HepG2 (cell line): ENCODE results near the gene PIK3C3. TPM values are rescaled to one million over a fixed set of nuclear protein-coding genes. Genes with fewer than 3 reads are reported as not detected.
A peak's percentile ranks its signal among the peaks of the same experiment; 100 is the strongest.
"Not testable (repeated sequence)": the region's sequence is repeated elsewhere in the genome, so short reads cannot be mapped to it uniquely, and the experiment has no call there.

Experiments
- ATAC-seq: fragments of 200-7000 bp; cut with Tn5 transposase; 3 replicates; pipeline ENCODE4 v1.9.1; 2020; ENCODE audit warnings: mild to moderate bottlenecking, moderate library complexity
- BruUV-seq: library from RNA; stranded (reverse); fragments of 400-500 nt; replicated peaks from 2 replicates; lab custom pipeline; 2021; lab: Mats Ljungman, UMichigan
- CTCF ChIA-PET: fragments of 300-600 bp; formaldehyde crosslinking; extraction: SDS; loops from one replicate; lab custom pipeline; 2021; ENCODE audit warnings: low total read pairs, inconsistent platforms, low intra/inter-chr PET ratio; lab: Yijun Ruan, JAX
- POLR2A ChIA-PET: fragments of 350-600 bp; sonication (Branson Sonifier 250); formaldehyde crosslinking; loops from one replicate; lab custom pipeline; 2020; ENCODE audit warnings: antibody characterized with exemption, inconsistent platforms; lab: Yijun Ruan, JAX
- DNase-seq: peaks from one replicate; pipeline ENCODE4 v3.0.0-alpha.2; 2015; ENCODE audit warnings: low spot score
- FAIRE-seq: peaks from 3 replicates; lab custom pipeline; 2011; peaks lifted over from hg19 to GRCh38; lab: Jason Lieb, UNC
- H2AFZ ChIP-seq: one replicate; pipeline ENCODE4 v1.6.1; 2011; ENCODE audit warnings: low read length, inconsistent platforms
- H3K27ac ChIP-seq: fragments of 300-600 bp; 3 replicates; pipeline ENCODE4 v1.8.0; 2011; ENCODE audit warnings: mixed run types, mild to moderate bottlenecking, mixed read lengths, low read length, inconsistent platforms; ENCODE audit not compliant: insufficient read depth; ENCODE audit errors: extremely low read length
- H3K27me3 ChIP-seq, 2 experiments: fragments of 200-600 bp in 1 of 2; 2 replicates in 1 of 2; 3 replicates in 1 of 2; pipeline versions ENCODE4 v1.6.0 to v1.8.0; 2011; ENCODE audit warnings: low read length in 2 of 2, mild to moderate bottlenecking in 2 of 2, moderate library complexity in 2 of 2, inconsistent platforms in 1 of 2; ENCODE audit not compliant: insufficient read depth in 2 of 2, control insufficient read depth in 1 of 2
- H3K36me3 ChIP-seq, 2 experiments: fragments of 200-600 bp in 1 of 2; replicated peaks in 1 of 2; 2 replicates in 1 of 2; 3 replicates in 1 of 2; pipeline versions ENCODE4 v1.5.1 to v1.8.0; 2011; ENCODE audit warnings: low read length in 2 of 2, inconsistent platforms in 1 of 2; ENCODE audit not compliant: insufficient read depth in 2 of 2, control insufficient read depth in 1 of 2
- H3K4me1 ChIP-seq: 2 replicates; pipeline ENCODE4 v1.5.1; 2012; ENCODE audit warnings: low read length, inconsistent platforms; ENCODE audit not compliant: insufficient read depth
- H3K4me2 ChIP-seq: 2 replicates; pipeline ENCODE4 v1.6.0; 2011; ENCODE audit warnings: low read depth, low read length, inconsistent platforms
- H3K4me3 ChIP-seq, 3 experiments: fragments of 200-600 bp in 1 of 3; sonication (generic), shearing (Covaris generic) in 1 of 3; replicated peaks in 1 of 3; 2 replicates each; pipeline ENCODE4 v1.5.1; 2011 to 2016; ENCODE audit warnings: low read length in 3 of 3, inconsistent platforms in 2 of 3, low read depth in 2 of 3, mild to moderate bottlenecking in 2 of 3, control low read depth in 1 of 3, mixed read lengths in 1 of 3; ENCODE audit not compliant: insufficient read depth in 1 of 3
- H3K79me2 ChIP-seq: one replicate; pipeline ENCODE4 v1.6.1; 2011; ENCODE audit warnings: low read length, inconsistent platforms; ENCODE audit not compliant: insufficient read depth
- H3K9ac ChIP-seq: 2 replicates; pipeline ENCODE4 v1.6.0; 2011; ENCODE audit warnings: mild to moderate bottlenecking, low read depth, low read length, inconsistent platforms; ENCODE audit not compliant: insufficient read depth
- H3K9me3 ChIP-seq: 2 replicates; pipeline ENCODE4 v1.5.1; 2012; ENCODE audit warnings: mild to moderate bottlenecking, low read length
- H4K20me1 ChIP-seq: 2 replicates; pipeline ENCODE4 v1.6.0; 2011; ENCODE audit warnings: inconsistent platforms, mild to moderate bottlenecking, low read length, moderate library complexity; ENCODE audit not compliant: insufficient read depth
- BCL6 ChIP-seq: IDR thresholded peaks from 2 replicates; pipeline ENCODE4 v1.6.1; 2016; ENCODE audit warnings: missing genetic modification reagents, missing compliant biosample characterization
- HNF4A ChIP-seq: sonication (generic); formaldehyde crosslinking; IDR thresholded peaks from 2 replicates; pipeline ENCODE4 v1.4.0; 2020; ENCODE audit warnings: missing genetic modification reagents
- NR2F1 ChIP-seq, 2 experiments: fragments of 450-650 bp in 1 of 2; formaldehyde crosslinking in 1 of 2; IDR thresholded peaks; 2 replicates each; pipeline versions ENCODE4 v1.5.0 to v1.6.1; 2016 to 2020; ENCODE audit warnings: mild to moderate bottlenecking in 1 of 2, missing compliant biosample characterization in 1 of 2, missing genetic modification reagents in 1 of 2, moderate library complexity in 1 of 2
- NR2F6 ChIP-seq, 2 experiments: IDR thresholded peaks; 2 replicates each; pipeline ENCODE4 v1.6.1; 2016; ENCODE audit warnings: antibody characterized with exemption in 1 of 2, mild to moderate bottlenecking in 1 of 2
- RARA ChIP-seq: IDR thresholded peaks from 2 replicates; pipeline ENCODE4 v1.6.1; 2016; ENCODE audit warnings: missing genetic modification reagents, missing compliant biosample characterization
- RXRA ChIP-seq: sonication (generic); formaldehyde crosslinking; IDR thresholded peaks from 2 replicates; pipeline ENCODE4 v1.5.1; 2020; ENCODE audit warnings: missing genetic modification reagents
- SALL1 ChIP-seq: sonication (generic); formaldehyde crosslinking; IDR thresholded peaks from 2 replicates; pipeline ENCODE4 v1.8.0; 2022; ENCODE audit warnings: mild to moderate bottlenecking, missing genetic modification reagents
- SKI ChIP-seq: fragments of 450-650 bp; IDR thresholded peaks from one replicate; pipeline ENCODE4 v1.6.1; 2018; ENCODE audit warnings: mild to moderate bottlenecking; ENCODE audit not compliant: partially characterized antibody
- TBL1XR1 ChIP-seq: fragments of 150-350 bp; IDR thresholded peaks from 2 replicates; pipeline ENCODE4 v1.6.1; 2014; ENCODE audit warnings: borderline replicate concordance, low read length; ENCODE audit not compliant: partially characterized antibody
- ZMYM4 ChIP-seq: sonication (generic); formaldehyde crosslinking; IDR thresholded peaks from 2 replicates; pipeline ENCODE4 v1.8.1; 2023; ENCODE audit warnings: mild to moderate bottlenecking, missing genetic modification reagents
- WGBS: methylation state at CpG from one replicate; pipeline ENCODE4 v1.1.6; 2017; ENCODE audit warnings: low lambda C conversion rate; 5-methylcytosine and 5-hydroxymethylcytosine counted together
- in situ Hi-C: cut with HindIII; loops from 2 replicates; pipeline ENCODE4 v1.10.0; 2017; ENCODE audit warnings: low pct_unique_long_range_greater_than_20kb; ENCODE audit not compliant: extremely low pct_ligation_motif_present
- intact Hi-C: fragments of 100-400 bp; cut with micrococcal nuclease; formaldehyde crosslinking; loops from one replicate; pipeline ENCODE4 v1.10.0; 2022; ENCODE audit not compliant: unreplicated experiment
- polyA plus RNA-seq, 8 experiments: library from polyadenylated mRNA; depleted of rRNA in 3 of 8; stranded (reverse) in 7 of 8; unstranded in 1 of 8; fragments of >200 nt; fragmentation: Illumina TruSeq in 4 of 8; extraction: Trizol in 4 of 8; gene quantifications; 2 replicates each; pipeline versions ENCODE4 v1.2.1 to v1.2.3, GENCODE V29; 2011 to 2016; ENCODE audit warnings: low read depth in 4 of 8, missing spikeins in 1 of 8, mixed read lengths in 1 of 8; ENCODE audit not compliant: insufficient read depth in 1 of 8
- total RNA-seq, 5 experiments: library from RNA; depleted of rRNA; stranded (reverse); fragments of >200 nt; fragmentation: Illumina TruSeq; extraction: Trizol; gene quantifications; 2 replicates each; pipeline ENCODE4 v1.2.3, GENCODE V29; 2016; ENCODE audit warnings: low read depth in 1 of 5
- TF ChIP-seq, protein P1 (sequence below): sonication (generic); formaldehyde crosslinking; IDR thresholded peaks from 2 replicates; pipeline ENCODE4 v1.8.0; 2022; ENCODE audit warnings: missing genetic modification reagents, mild to moderate bottlenecking, moderate library complexity, borderline replicate concordance

Gene PIK3C3
- total and polyA plus RNA-seq, 2 of the 13 experiments (the other 11 are each of a cell fraction or from before 2014, with no cell fraction given), result 42.8 to 46.4 TPM

- ATAC-seq; H3K36me3 ChIP-seq; H4K20me1 ChIP-seq; BruUV-seq; TF ChIP-seq NR2F6 (IDR thresholded peaks at IDR 0.05): not testable (repeated sequence)
- POLR2A ChIA-PET, result interaction anchor here (0.9 to 1.8 kb wide), 4 partner anchors 9 to 228 kb away, joined by 3 to 5 read pairs (median 4); no protein-coding TSS in a partner anchor
- H3K27ac ChIP-seq, result peak overlapping the region; percentile 47
- peak; percentile 41; the same call in 1 of the 2 replicates for TF ChIP-seq RXRA (CRISPR knock-in tag)
- peak; percentile 29 to 74; a peak in 2 of 4 replicates for TF ChIP-seq NR2F1 (CRISPR knock-in tag; IDR thresholded peaks at IDR 0.05)
- TF ChIP-seq RARA (CRISPR knock-in tag), result peak; percentile 94
- TF ChIP-seq TBL1XR1, result peak; percentile 26
- 0 out of 2 replicates have a peak, but pooled peaks have one; percentile 48 for TF ChIP-seq ZMYM4 (CRISPR knock-in tag)
- TF ChIP-seq, protein P1, sequence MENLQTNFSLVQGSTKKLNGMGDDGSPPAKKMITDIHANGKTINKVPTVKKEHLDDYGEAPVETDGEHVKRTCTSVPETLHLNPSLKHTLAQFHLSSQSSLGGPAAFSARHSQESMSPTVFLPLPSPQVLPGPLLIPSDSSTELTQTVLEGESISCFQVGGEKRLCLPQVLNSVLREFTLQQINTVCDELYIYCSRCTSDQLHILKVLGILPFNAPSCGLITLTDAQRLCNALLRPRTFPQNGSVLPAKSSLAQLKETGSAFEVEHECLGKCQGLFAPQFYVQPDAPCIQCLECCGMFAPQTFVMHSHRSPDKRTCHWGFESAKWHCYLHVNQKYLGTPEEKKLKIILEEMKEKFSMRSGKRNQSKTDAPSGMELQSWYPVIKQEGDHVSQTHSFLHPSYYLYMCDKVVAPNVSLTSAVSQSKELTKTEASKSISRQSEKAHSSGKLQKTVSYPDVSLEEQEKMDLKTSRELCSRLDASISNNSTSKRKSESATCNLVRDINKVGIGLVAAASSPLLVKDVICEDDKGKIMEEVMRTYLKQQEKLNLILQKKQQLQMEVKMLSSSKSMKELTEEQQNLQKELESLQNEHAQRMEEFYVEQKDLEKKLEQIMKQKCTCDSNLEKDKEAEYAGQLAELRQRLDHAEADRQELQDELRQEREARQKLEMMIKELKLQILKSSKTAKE (CRISPR knock-in tag), result 0 out of 2 replicates have a peak, but pooled peaks have one; percentile 33
- TF ChIP-seq HNF4A (CRISPR knock-in tag), result 0 out of 2 replicates have a peak, but pooled peaks have one; percentile 19
- TF ChIP-seq SKI, result peak; percentile 72
- TF ChIP-seq NR2F6 (CRISPR knock-in tag; IDR thresholded peaks at IDR 0.05), result 0 out of 2 replicates have a peak, but pooled peaks have one; percentile 7
- 0 out of 2 replicates have a peak, but pooled peaks have one; percentile 35 for TF ChIP-seq BCL6 (CRISPR knock-in tag)
- TF ChIP-seq SALL1 (CRISPR knock-in tag), result 0 out of 2 replicates have a peak, but pooled peaks have one; percentile 12
- TF ChIP-seq, all 625 proteins: peak for 11; not testable (repeated sequence) for 614
- H3K4me1 ChIP-seq, result peaks cover 26% of the 10 kb centered on the region
- FAIRE-seq, H3K9me3 ChIP-seq, H3K9ac ChIP-seq, H3K79me2 ChIP-seq, H3K27me3 ChIP-seq, H2AFZ ChIP-seq, H3K4me3 ChIP-seq, CTCF ChIA-PET: not testable (repeated sequence)
- WGBS, result 21% methylated on average over 5 of the region's 5 CpGs
- H3K4me2 ChIP-seq, result peak overlapping the region; percentile 24; the same call in 1 of the 2 replicates
- in situ Hi-C loops (loop anchor here (10.0 to 25.0 kb wide), 2 partner anchors 163 to 1150 kb away; no protein-coding TSS in a partner anchor), intact Hi-C loops (loop anchor here (1.0 to 10.0 kb wide), 7 partner anchors 57 to 1473 kb away; no protein-coding TSS in a partner anchor)
- DNase-seq, result peak; percentile 43
Measured at GRCh38 chr18:42112147-42112546, 157.1 kb downstream of the PIK3C3 start.
